ENCODE results near the gene BANF2.
"Not testable (repeated sequence)": the region's sequence is repeated elsewhere in the genome, so short reads cannot be mapped to it uniquely, and the experiment has no call there.

Gene BANF2

GRCh38 chr20:17766226-17766625 is 66.5 kb downstream of the BANF2 start:
- DNase-seq (ENCODE audit: low read depth in 2 of 2), result no peak

GRCh38 chr20:17767624-17768023 is 67.9 kb downstream of the BANF2 start:
- no peak for DNase-seq (ENCODE audit: low read depth in 2 of 2)

- no peak for DNase-seq (ENCODE audit: low read depth in 2 of 2)
Measured at GRCh38 chr20:17768271-17768670, 68.5 kb downstream of the BANF2 start.

- not testable (repeated sequence) for DNase-seq (ENCODE audit: low read depth in 2 of 2)
Measured at GRCh38 chr20:17769716-17770115, 70.0 kb downstream of the BANF2 start.

- no peak for DNase-seq (ENCODE audit: low read depth in 2 of 2)
Measured at GRCh38 chr20:17771206-17772004, 71.6 kb downstream of the BANF2 start.

- no peak for DNase-seq (ENCODE audit: low read depth in 2 of 2)
Measured at GRCh38 chr20:17772005-17772343, 72.2 kb downstream of the BANF2 start.

- DNase-seq (ENCODE audit: low read depth in 2 of 2), result no peak
Measured at GRCh38 chr20:17773619-17774018, 73.9 kb downstream of the BANF2 start.

GRCh38 chr20:17775600-17775999 is 75.8 kb downstream of the BANF2 start:
- DNase-seq (ENCODE audit: low read depth in 2 of 2), result no peak

GRCh38 chr20:17776551-17776950 is 76.8 kb downstream of the BANF2 start:
- DNase-seq (ENCODE audit: low read depth in 2 of 2), result no peak

GRCh38 chr20:17779011-17779410 is 79.2 kb downstream of the BANF2 start:
- DNase-seq (ENCODE audit: low read depth in 2 of 2), result not testable (repeated sequence)

GRCh38 chr20:17782768-17783167 is 83.0 kb downstream of the BANF2 start:
- no peak for DNase-seq (ENCODE audit: low read depth in 2 of 2)

- no peak for DNase-seq (ENCODE audit: low read depth in 2 of 2)
Measured at GRCh38 chr20:17783671-17784070, 83.9 kb downstream of the BANF2 start.

- no peak for DNase-seq (ENCODE audit: low read depth in 2 of 2)
Measured at GRCh38 chr20:17785007-17785406, 85.2 kb downstream of the BANF2 start.
